GM12892 (cell line): Measurements from ENCODE around the gene PSTPIP1.

Experiments
- DNase-seq: peaks from one replicate; pipeline ENCODE4 v3.0.0; 2011; ENCODE audit not compliant: insufficient read length
- FAIRE-seq: peaks from 2 replicates; lab custom pipeline; 2011; peaks lifted over from hg19 to GRCh38; lab: Jason Lieb, UNC
- POLR2A ChIP-seq: IDR thresholded peaks from 2 replicates; pipeline ENCODE4 v1.6.1; 2011; ENCODE audit warnings: low read depth, low read length, control low read depth
- POLR2AphosphoS5 ChIP-seq: IDR thresholded peaks from 2 replicates; pipeline ENCODE4 v1.6.1; 2011; ENCODE audit warnings: low read depth, low read length, control low read depth
- TAF1 ChIP-seq: IDR thresholded peaks from 2 replicates; pipeline ENCODE4 v1.6.1; 2011; ENCODE audit warnings: low read depth, mild to moderate bottlenecking, control low read depth, low read length, borderline replicate concordance

Gene PSTPIP1

DNA sequence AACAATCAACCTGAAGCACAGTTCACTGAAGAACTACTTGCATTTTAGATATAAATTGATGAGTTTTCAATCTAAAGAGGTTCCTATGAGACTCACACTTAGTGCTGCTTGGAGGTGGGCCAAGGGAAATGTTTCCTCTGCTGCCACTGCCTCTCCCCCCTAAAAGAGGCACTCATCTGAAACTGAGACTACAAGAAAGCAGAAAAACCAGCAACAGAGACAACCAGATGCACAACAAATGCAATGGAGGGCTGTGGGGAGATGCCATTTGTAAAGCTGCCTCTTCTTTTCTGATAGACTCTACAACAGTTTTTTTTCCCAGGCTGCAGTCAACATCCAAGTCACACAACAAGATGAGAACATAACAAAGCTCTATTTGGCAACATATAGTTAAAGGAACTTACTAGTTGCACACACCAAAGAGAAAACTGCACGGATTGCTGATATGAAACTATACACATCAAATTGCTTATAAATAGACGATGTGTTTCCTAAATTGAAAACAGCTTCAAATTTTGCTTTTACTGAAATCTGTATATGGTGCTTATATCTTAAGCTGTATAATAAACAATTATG is 64.9 kb downstream of the PSTPIP1 start:
- DNase-seq (no peak), FAIRE-seq (peak; percentile 61)
- TF ChIP-seq POLR2A (no peak), TAF1 (no peak), POLR2AphosphoS5 (no peak)

- TF ChIP-seq TAF1 (no peak), POLR2AphosphoS5 (no peak), POLR2A (no peak)
- FAIRE-seq, result no peak
- no peak for DNase-seq
These were observed 65.6 kb downstream of the PSTPIP1 start for GRCh38 chr15:77060546-77060945.

- TF ChIP-seq POLR2AphosphoS5 (no peak), POLR2A (no peak), TAF1 (no peak)
- no peak for FAIRE-seq
- DNase-seq, result no peak
These were observed 68.3 kb downstream of the PSTPIP1 start for GRCh38 chr15:77063249-77063648.

GRCh38 chr15:77064063-77064462 is 69.1 kb downstream of the PSTPIP1 start:
- DNase-seq (no peak), FAIRE-seq (no peak)
- TF ChIP-seq POLR2A (no peak), POLR2AphosphoS5 (no peak), TAF1 (no peak)

- no peak for DNase-seq
- no peak for FAIRE-seq
- TF ChIP-seq TAF1 (no peak), POLR2AphosphoS5 (no peak)
These were observed 69.8 kb downstream of the PSTPIP1 start for GRCh38 chr15:77064539-77065308.

GRCh38 chr15:77066971-77067690 is 72.2 kb downstream of the PSTPIP1 start:
- FAIRE-seq (no peak), DNase-seq (no peak)
- TF ChIP-seq POLR2AphosphoS5, result no peak
- TF ChIP-seq TAF1, result no peak
- no peak for TF ChIP-seq POLR2A

- TF ChIP-seq POLR2AphosphoS5 (no peak), POLR2A (no peak), TAF1 (no peak)
- FAIRE-seq, result no peak
- no peak for DNase-seq
These were observed 72.9 kb downstream of the PSTPIP1 start for GRCh38 chr15:77067691-77068367.

- DNase-seq (no peak), FAIRE-seq (no peak)
- no peak for TF ChIP-seq TAF1
- TF ChIP-seq POLR2AphosphoS5, result no peak
- no peak for TF ChIP-seq POLR2A
These were observed 73.7 kb downstream of the PSTPIP1 start for GRCh38 chr15:77068633-77069032.

GRCh38 chr15:77069521-77070121 is 74.7 kb downstream of the PSTPIP1 start:
- no peak for TF ChIP-seq POLR2A
- TF ChIP-seq POLR2AphosphoS5, result no peak
- TF ChIP-seq TAF1, result no peak
- no peak for DNase-seq
- peak; percentile 36 for FAIRE-seq

DNA sequence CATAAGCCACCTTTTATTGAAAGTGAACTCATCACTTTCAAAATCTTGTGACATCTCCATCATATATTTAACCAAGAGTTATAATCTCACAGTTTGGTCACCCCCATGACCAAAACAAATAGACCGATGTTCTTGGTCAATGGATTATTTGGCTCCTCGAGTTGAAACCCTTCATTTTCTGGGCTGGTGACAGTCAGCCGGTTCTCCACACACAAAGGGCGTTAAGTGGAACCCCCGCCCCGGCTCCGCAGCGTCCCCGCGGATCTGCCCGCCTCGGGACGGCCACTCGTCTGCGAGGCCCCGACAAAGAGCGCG is 75.2 kb downstream of the PSTPIP1 start:
- no peak for TF ChIP-seq POLR2AphosphoS5
- FAIRE-seq (no peak), DNase-seq (no peak)

- peak; percentile 89 for FAIRE-seq
- TF ChIP-seq TAF1 (no peak), POLR2A (peak; percentile 85; the same call in 1 of the 2 replicates), POLR2AphosphoS5 (0 out of 2 replicates have a peak, but pooled peaks have one; percentile 38)
- DNase-seq, result peak; percentile 90
These were observed 75.8 kb downstream of the PSTPIP1 start, which contains the start of gene TSPAN3 for GRCh38 chr15:77070495-77071304. Gene TSPAN3 (minus strand): TSS chr15:77071109. CDS start chr15:77070954, 155 bp downstream.
